22Rv1 (cell line): ENCODE data around the gene ZNF470.

Experiments
- H3K27ac ChIP-seq: fragments of 450-650 bp; 2 replicates; pipeline ENCODE4 v1.5.1; 2017
- ZFX ChIP-seq: fragments of 450-650 bp; IDR thresholded peaks from 2 replicates; pipeline ENCODE4 v1.6.1; 2017; ENCODE audit warnings: antibody characterized with exemption, borderline replicate concordance
- TF ChIP-seq, protein P1 (sequence below): fragments of 450-650 bp; IDR thresholded peaks from 2 replicates; pipeline ENCODE4 v1.5.1; 2017; ENCODE audit warnings: mild to moderate bottlenecking

ZNF470 gene

GRCh38 chr19:56594446-56594782, 27.1 kb downstream of the ZNF470 start:
- H3K27ac ChIP-seq: no peak overlapping the region
- TF ChIP-seq ZFX: no peak
- TF ChIP-seq, protein P1, sequence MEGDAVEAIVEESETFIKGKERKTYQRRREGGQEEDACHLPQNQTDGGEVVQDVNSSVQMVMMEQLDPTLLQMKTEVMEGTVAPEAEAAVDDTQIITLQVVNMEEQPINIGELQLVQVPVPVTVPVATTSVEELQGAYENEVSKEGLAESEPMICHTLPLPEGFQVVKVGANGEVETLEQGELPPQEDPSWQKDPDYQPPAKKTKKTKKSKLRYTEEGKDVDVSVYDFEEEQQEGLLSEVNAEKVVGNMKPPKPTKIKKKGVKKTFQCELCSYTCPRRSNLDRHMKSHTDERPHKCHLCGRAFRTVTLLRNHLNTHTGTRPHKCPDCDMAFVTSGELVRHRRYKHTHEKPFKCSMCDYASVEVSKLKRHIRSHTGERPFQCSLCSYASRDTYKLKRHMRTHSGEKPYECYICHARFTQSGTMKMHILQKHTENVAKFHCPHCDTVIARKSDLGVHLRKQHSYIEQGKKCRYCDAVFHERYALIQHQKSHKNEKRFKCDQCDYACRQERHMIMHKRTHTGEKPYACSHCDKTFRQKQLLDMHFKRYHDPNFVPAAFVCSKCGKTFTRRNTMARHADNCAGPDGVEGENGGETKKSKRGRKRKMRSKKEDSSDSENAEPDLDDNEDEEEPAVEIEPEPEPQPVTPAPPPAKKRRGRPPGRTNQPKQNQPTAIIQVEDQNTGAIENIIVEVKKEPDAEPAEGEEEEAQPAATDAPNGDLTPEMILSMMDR: no peak

- TF ChIP-seq, protein P1: no peak
- no peak for TF ChIP-seq ZFX
- H3K27ac ChIP-seq: peak within 1 kb of the TSS; percentile 37
Observed at GRCh38 chr19:56594783-56595547, 27.7 kb downstream of the ZNF470 start, which contains the start of gene ZNF71. ZNF71 (plus strand) TSS chr19:56595302; CDS start chr19:56601559, 6,257 bp downstream.

DNA sequence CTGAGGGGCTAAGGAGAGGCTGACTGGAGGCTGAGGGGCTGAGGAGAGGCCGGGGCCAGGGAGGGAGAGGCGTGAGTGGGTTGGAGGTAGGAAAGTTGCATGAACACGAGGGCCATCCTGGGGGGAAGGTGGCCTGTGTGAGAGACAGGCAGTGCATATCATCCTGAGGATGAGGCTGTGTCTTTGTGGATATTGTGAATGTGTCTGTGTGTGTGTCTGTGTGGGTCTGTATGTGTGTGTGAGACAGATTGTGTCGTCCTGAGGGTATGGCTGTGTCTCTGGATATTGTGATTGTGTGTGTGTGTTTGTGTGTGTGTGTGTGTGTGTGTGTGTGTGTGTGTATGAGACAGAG, 28.3 kb downstream of the ZNF470 start:
- peak overlapping the region; percentile 37 for H3K27ac ChIP-seq

DNA sequence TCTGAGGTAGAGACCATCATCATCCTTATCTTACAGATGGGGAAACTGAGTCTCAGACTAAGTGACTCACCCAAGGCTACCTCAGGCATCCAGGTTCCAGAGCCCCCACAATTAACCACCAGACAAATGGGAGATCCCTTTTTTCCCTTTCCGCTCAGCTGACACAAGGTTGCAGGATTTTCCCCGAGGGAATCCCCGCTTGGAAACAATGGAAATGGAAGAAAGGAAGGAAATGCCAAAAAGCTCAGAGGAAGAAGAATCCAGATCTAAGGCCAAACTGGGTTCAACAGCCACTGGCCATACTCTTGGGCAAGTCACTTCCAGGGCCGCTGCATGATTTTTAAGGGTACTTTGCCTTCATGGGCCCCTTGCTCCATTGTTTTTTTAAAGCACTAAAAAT, 29.4 kb downstream of the ZNF470 start:
- TF ChIP-seq ZFX: no peak
- TF ChIP-seq, protein P1: no peak
- H3K27ac ChIP-seq: no peak overlapping the region

More for the DNA sequence above, 28.3 kb downstream of the ZNF470 start:
- TF ChIP-seq ZFX: no peak
- TF ChIP-seq, protein P1: no peak

GRCh38 chr19:56597696-56598095, 30.4 kb downstream of the ZNF470 start:
- no peak overlapping the region for H3K27ac ChIP-seq
- TF ChIP-seq ZFX: no peak
- TF ChIP-seq, protein P1: no peak

DNA sequence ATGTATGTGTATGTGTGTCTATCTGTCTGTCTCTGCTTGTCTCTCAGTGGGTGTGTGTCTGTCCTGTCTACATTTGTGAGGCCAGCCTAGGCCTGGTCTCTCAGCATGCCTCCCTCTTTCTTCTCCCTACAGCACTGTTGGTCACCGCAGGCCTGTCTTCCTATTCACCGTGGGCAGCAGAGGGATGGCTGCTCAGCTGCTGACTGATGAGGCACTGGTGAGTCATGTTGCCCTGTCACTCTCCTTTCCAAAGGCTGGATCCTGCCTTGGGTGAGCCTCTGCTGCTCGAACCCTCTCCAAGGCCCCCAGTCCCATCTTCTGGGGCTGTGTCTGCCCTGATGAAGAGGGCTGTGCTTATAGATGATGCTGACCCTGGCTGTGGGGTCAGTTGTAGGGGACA, 34.1 kb downstream of the ZNF470 start:
- TF ChIP-seq, protein P1: no peak
- no peak for TF ChIP-seq ZFX
- no peak overlapping the region for H3K27ac ChIP-seq

DNA sequence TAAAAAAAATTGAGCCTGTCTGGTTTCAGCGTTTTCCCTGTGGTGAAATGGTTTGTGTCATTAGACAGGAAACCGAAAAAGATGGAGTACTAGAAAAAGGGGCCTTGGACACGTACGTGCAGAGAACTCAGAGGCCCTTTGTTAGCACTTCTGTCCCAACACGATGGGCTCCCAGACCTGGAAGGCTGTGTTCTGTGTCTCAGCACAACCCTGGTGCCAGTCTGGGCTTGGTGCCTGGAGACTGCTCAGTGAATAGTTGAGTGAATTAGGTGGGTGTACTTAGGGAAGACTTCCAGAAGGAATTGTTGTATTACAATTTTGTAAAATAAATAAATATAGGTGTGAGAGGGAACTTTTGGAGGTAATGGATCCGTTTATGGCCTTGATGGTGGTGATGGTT, 36.6 kb downstream of the ZNF470 start:
- TF ChIP-seq ZFX: no peak
- TF ChIP-seq, protein P1: no peak

More for the DNA sequence above, 36.6 kb downstream of the ZNF470 start:
- no peak overlapping the region for H3K27ac ChIP-seq
